Thymus (tissue), 11 donors: ENCODE measurements around the gene MLPH. TPM values are rescaled to one million over a fixed set of nuclear protein-coding genes. Genes with fewer than 3 reads are reported as not detected.

Experiments used
- DNase-seq, 9 donors: peaks; one replicate each; pipeline ENCODE4 v3.0.0-alpha.2; 2013; ENCODE audit warnings: low spot score in 9 of 9, low read depth in 6 of 9, missing footprints in 1 of 9
- H3K27ac ChIP-seq, 2 donors: one replicate each; pipeline ENCODE4 v1.5.1; 2013; ENCODE audit warnings: control low read depth in 1 of 2, low read depth in 1 of 2, low read length in 1 of 2, mild to moderate bottlenecking in 1 of 2, moderate library complexity in 1 of 2
- H3K27me3 ChIP-seq, 2 donors: one replicate each; pipeline ENCODE4 v1.5.1; 2013; ENCODE audit warnings: low read length in 1 of 2; ENCODE audit not compliant: control insufficient read depth in 2 of 2, insufficient read depth in 1 of 2
- H3K36me3 ChIP-seq, 2 donors: one replicate each; pipeline ENCODE4 v1.5.1; 2013; ENCODE audit warnings: low read length in 1 of 2, mild to moderate bottlenecking in 1 of 2, moderate library complexity in 1 of 2; ENCODE audit not compliant: control insufficient read depth in 2 of 2, insufficient read depth in 2 of 2
- H3K4me1 ChIP-seq, 2 donors: one replicate each; pipeline ENCODE4 v1.5.1; 2013; ENCODE audit warnings: low read length in 2 of 2; ENCODE audit not compliant: control insufficient read depth in 2 of 2, insufficient read depth in 2 of 2
- H3K4me3 ChIP-seq, 2 donors: one replicate each; pipeline ENCODE4 v1.5.1; 2013; ENCODE audit warnings: low read length in 2 of 2, control low read depth in 1 of 2, mild to moderate bottlenecking in 1 of 2
- H3K9me3 ChIP-seq, 2 donors: one replicate each; pipeline ENCODE4 v1.5.1; 2013; ENCODE audit warnings: low read length in 1 of 2, mild to moderate bottlenecking in 1 of 2; ENCODE audit not compliant: control insufficient read depth in 2 of 2, insufficient read depth in 1 of 2
- WGBS: extraction: QIAGEN DNeasy Blood & Tissue Kit; methylation state at CpG from one replicate; pipeline ENCODE4 v1.1.7; 2013; 5-methylcytosine and 5-hydroxymethylcytosine counted together
- polyA plus RNA-seq: library from polyadenylated mRNA; stranded (reverse); fragments of 200-250 nt; gene quantifications from one replicate; pipeline ENCODE4 v1.2.3, GENCODE V29; 2013
- total RNA-seq: library from RNA; stranded (reverse); fragments of 120-200 nt; gene quantifications from one replicate; pipeline ENCODE4 v1.2.4, GENCODE V29; 2013
- donor health status: healthy.

MLPH gene
- total and polyA plus RNA-seq, 2 donors, result 0.24 to 2.4 TPM

GRCh38 chr2:237490795-237491194 is 3.7 kb downstream of the MLPH start:
- 95% methylated on average over 6 of the region's 6 CpGs for WGBS
- H3K4me1 ChIP-seq, result no peaks in the 10 kb centered on the region
- no peaks in the 10 kb centered on the region for H3K36me3 ChIP-seq
- peaks cover 5 to 25% of the 10 kb centered on the region in 2 donors for H3K9me3 ChIP-seq
- no peak overlapping the region for H3K27ac ChIP-seq
- no peak overlapping the region for H3K4me3 ChIP-seq
- DNase-seq, result no peak
- H3K27me3 ChIP-seq, result peaks cover 26 to 50% of the 10 kb centered on the region in 2 donors

DNA sequence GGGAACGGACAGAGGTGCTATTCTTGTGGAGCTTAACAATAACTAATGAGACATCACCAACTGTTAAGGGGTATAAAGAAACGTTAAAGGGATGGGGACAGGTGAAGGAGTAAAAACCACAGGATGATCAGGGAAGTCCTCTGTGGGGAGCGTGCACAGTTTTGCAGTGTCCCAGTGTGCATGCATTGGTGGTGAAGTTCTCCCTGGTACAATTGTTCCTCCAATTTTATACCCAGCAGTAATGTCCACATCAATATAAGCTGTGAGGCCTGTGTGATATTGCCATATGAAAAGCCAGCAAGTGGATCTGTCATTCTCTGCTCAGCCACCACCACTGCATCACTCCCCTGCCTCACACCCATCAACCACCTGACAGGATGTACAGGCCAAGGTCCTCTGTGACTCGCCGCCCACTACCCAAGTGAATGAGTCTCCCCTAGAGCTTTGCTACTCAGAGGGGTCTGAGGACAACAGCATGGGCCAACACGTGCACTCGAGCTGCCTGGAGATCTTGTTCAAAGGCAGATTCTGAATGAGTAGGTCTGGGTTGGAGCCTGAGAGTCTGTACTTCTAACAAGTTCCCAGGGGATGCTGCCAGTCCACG is 4.6 kb downstream of the MLPH start:
- Histone ChIP-seq H3K36me3 (no peaks in the 10 kb centered on the region), H3K27ac (no peak overlapping the region), H3K27me3 (peaks cover 17 to 49% of the 10 kb centered on the region in 2 donors), H3K4me3 (no peak overlapping the region), H3K4me1 (peaks cover 0 to 3% of the 10 kb centered on the region in 2 donors), H3K9me3 (peaks cover 5 to 25% of the 10 kb centered on the region in 2 donors)
- 93% methylated on average over 8 of the region's 8 CpGs for WGBS
- DNase-seq, result no peak

GRCh38 chr2:237492137-237492890 is 5.3 kb downstream of the MLPH start:
- 91% methylated on average over 6 of the region's 6 CpGs for WGBS
- Histone ChIP-seq H3K27me3 (peaks cover 10 to 47% of the 10 kb centered on the region in 2 donors), H3K27ac (no peak overlapping the region), H3K36me3 (no peaks in the 10 kb centered on the region), H3K4me3 (no peak overlapping the region), H3K4me1 (peaks cover 0 to 3% of the 10 kb centered on the region in 2 donors), H3K9me3 (peaks cover 5 to 25% of the 10 kb centered on the region in 2 donors)
- no peak for DNase-seq

- Histone ChIP-seq H3K4me3 (no peak overlapping the region), H3K4me1 (peaks cover 0 to 3% of the 10 kb centered on the region in 2 donors), H3K27ac (no peak overlapping the region), H3K27me3 (peaks cover 0 to 42% of the 10 kb centered on the region in 2 donors), H3K9me3 (peaks cover 5 to 25% of the 10 kb centered on the region in 2 donors), H3K36me3 (no peaks in the 10 kb centered on the region)
- DNase-seq, result no peak
- WGBS, result 78% methylated on average over 5 of the region's 5 CpGs
Observed at GRCh38 chr2:237494066-237494465, 7.0 kb downstream of the MLPH start.

DNA sequence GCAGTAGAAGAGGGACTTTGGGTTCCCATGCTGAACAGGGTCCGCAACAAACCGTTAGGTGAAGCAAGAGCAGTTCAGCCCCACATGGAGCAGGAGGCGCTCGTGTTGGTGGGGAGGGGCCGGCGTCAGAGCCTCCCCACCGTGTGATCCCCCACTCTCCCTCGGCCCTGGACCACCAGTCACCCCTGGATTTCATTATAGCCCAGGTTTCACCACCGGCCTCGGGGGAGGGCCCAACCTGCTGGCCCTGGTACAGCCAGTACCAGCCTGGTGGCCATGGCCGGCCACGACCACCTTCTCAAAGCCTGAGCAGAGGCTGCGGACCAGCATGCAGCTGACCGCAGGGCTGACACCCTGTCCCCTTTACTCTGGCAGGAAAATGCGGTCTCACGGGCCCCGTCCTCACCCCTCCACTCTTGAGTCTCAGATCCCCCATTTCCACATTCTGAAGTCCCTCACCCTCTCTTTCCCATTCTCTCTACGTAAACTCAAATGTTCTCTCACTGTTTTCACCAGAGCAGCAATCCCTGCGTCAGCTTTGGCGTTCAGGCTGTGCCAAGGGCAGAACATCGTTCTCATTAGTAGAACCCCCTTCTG is 8.6 kb downstream of the MLPH start:
- H3K36me3 ChIP-seq, result no peaks in the 10 kb centered on the region
- H3K9me3 ChIP-seq, result peaks cover 5 to 25% of the 10 kb centered on the region in 2 donors
- peaks cover 0 to 36% of the 10 kb centered on the region in 2 donors for H3K27me3 ChIP-seq
- no peak for DNase-seq
- no peak overlapping the region for H3K4me3 ChIP-seq
- H3K27ac ChIP-seq, result no peak overlapping the region
- WGBS, result 87% methylated on average over 21 of the region's 21 CpGs
- H3K4me1 ChIP-seq, result peaks cover 0 to 3% of the 10 kb centered on the region in 2 donors

GRCh38 chr2:237496428-237496827 is 9.4 kb downstream of the MLPH start:
- no peaks in the 10 kb centered on the region for H3K36me3 ChIP-seq
- no peak for DNase-seq
- 82% methylated on average over 8 of the region's 8 CpGs for WGBS
- H3K4me3 ChIP-seq, result no peak overlapping the region
- H3K27me3 ChIP-seq, result peaks cover 0 to 40% of the 10 kb centered on the region in 2 donors
- no peak overlapping the region for H3K27ac ChIP-seq
- peaks cover 4 to 21% of the 10 kb centered on the region in 2 donors for H3K9me3 ChIP-seq
- H3K4me1 ChIP-seq, result peaks cover 0 to 3% of the 10 kb centered on the region in 2 donors

DNA sequence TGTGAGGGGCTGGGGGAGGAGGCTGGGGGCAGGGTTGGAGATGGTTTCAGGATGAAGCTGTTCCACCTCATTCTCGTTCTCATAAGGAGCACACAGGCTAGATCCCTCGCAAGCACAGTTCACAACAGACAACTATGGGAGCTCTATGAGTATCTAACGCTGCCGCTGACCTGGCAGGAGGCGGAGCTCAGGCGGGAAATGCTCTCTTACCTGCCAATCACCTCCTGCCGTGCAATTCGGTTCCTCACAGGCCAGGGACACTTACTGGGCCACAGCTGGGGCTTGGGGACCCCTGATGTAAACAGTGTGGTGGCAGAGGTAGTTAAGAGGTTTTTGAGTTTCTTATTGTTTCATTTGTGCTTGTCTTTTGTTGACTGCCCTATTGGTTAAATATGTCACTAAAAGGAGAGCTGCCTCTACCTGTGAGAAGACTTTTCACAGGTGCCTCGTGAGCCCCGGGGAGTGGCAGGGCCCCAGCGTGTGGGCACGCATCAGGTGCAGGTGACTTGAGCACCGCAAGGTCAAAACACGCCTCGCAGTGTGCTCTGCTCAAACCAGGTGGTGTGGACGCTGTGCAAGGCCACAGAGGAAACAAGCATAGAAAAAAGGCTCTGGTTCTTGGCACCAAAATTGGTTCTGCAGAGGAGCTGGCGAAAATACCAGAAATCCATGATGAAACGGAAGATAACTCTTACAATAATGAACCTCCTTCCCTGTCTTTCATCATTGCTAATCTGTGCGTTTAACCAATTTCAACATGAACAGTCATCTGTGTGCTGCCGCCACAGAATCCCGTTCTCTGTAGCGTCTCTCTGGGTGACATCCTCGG is 10.2 kb downstream of the MLPH start:
- H3K4me1 ChIP-seq, result peaks cover 0 to 3% of the 10 kb centered on the region in 2 donors
- H3K27ac ChIP-seq, result no peak overlapping the region
- WGBS, result 87% methylated on average over 23 of the region's 23 CpGs
- peaks cover 0 to 13% of the 10 kb centered on the region in 2 donors for H3K9me3 ChIP-seq
- no peak for DNase-seq
- no peak overlapping the region for H3K4me3 ChIP-seq
- peaks cover 0 to 41% of the 10 kb centered on the region in 2 donors for H3K27me3 ChIP-seq
- no peaks in the 10 kb centered on the region for H3K36me3 ChIP-seq

DNA sequence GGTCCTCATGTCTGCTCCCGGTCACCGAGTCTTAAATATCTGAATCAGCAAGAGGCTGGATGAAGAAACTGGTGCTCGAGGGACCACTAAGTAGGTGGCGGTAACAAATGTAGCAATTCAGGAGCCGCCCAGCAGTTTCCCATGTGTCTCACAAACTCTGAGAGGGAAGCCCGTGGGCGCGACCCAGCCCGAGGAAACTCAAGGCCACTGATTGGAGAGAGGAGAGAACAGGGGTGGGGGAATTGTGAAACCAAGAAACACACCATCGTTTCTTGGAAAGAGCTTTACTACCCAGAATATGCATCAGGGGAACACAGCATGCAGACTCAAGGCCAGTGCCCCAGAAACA is 10.8 kb downstream of the MLPH start:
- WGBS, result 73% methylated on average over 10 of the region's 10 CpGs
- peaks cover 0 to 3% of the 10 kb centered on the region in 2 donors for H3K4me1 ChIP-seq
- H3K36me3 ChIP-seq, result no peaks in the 10 kb centered on the region
- H3K9me3 ChIP-seq, result peaks cover 0 to 7% of the 10 kb centered on the region in 2 donors
- peaks cover 0 to 42% of the 10 kb centered on the region in 2 donors for H3K27me3 ChIP-seq
- no peak overlapping the region for H3K27ac ChIP-seq
- DNase-seq, result no peak
- H3K4me3 ChIP-seq, result no peak overlapping the region
